HG02759 (cell line): Measurements from ENCODE around the gene TSHZ1.

Experiments
- ATAC-seq: cut with Tn5 transposase; IDR thresholded peaks from one replicate; pipeline ENCODE4 v1.9.1; 2021; ENCODE audit warnings: mild to moderate bottlenecking, moderate library complexity; ENCODE audit not compliant: unreplicated experiment

The TSHZ1 gene

DNA sequence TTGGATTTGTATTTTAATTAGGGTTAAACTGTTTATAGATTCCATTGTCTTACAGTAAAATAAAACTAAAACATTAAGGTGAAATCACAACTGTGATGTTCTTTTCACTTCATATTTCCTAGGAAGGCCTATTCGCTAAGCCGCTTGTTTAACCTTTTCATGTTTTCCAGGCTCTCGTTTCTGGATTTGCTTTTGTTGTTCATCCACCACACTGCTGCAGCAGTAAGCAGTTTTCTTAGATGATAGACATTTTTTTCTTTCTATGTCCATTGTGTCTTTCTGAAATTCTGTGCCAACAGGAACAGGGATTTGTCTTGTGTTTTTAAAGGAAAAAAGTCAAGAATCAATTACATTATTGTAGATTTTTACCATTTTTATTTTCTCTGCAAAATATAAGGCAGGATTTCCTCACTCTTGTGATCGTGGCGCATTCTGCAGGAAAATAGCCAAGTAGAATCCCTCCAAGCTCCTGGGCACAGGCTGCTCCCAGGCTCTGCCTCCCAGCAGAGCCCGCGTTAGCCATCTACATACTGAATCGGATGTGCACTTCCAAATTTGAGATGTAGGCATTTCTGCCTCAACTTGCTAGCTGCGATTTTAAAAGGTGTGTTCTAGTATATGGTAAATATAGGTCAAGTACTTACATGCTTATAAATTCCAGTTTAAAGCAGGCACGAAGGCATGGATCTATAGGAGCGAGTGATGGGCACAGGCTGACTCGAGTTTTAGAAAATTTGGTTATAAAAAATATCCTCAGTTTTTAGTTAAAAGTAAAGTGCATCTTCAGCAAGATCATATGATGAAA, 10.2 kb downstream of the TSHZ1 start:
- no peak for ATAC-seq

DNA sequence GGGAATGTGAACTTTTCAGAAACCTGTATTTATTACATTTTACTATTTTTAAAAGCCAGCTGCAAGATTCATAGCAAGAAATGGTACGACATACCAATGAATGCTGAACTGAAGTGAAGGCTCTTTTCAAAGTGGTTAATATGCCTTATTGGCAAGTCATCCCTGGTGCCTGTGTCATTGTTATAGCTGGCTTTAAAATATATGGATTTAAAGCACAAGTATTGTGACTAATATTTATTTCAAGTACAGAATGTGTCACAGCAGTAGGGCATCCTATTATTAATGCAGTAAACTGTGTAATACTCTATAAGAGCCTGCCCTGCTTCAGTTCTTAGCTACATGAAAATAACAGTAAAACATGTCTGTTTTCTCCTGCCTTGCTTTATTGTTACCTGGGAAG, 10.8 kb downstream of the TSHZ1 start:
- ATAC-seq: no peak

DNA sequence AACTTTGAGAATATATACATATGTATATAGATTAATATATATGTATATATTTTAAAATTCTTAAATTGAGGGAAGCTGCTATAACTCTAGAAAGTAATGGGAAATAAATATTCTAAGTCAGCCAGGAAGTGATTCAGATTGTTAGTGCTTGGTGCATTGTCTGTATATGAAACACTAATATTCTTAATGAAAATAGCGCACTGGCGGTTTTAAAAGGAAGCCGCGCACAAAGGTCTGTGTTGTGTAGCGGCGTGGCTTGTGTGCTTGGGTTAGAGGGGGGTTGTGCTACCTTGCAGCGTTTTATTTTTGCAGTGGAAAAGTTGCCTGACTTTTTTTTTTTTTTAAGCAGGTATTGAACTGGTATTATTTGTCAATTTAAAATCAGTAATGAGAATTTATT, 11.3 kb downstream of the TSHZ1 start:
- no peak for ATAC-seq

DNA sequence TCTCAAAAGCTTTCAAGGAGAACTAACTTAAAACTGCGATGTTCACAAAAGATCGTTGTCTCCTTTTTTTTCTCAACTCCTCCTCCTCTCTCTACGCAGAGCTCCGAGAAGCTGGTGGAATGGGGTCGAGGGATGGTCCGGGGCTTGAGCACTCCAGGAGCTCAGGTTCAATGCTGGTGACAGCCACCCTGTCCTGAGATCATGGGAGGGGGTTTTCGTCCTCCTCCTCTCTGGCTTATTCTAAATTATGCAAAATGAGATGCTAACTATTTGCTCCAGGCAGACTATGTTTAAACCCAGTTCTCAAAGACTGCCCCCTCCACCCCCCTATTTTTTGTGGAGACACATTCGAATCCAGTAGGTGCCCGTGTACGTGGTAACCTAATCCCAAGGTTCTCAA, 11.8 kb downstream of the TSHZ1 start:
- ATAC-seq: no peak

DNA sequence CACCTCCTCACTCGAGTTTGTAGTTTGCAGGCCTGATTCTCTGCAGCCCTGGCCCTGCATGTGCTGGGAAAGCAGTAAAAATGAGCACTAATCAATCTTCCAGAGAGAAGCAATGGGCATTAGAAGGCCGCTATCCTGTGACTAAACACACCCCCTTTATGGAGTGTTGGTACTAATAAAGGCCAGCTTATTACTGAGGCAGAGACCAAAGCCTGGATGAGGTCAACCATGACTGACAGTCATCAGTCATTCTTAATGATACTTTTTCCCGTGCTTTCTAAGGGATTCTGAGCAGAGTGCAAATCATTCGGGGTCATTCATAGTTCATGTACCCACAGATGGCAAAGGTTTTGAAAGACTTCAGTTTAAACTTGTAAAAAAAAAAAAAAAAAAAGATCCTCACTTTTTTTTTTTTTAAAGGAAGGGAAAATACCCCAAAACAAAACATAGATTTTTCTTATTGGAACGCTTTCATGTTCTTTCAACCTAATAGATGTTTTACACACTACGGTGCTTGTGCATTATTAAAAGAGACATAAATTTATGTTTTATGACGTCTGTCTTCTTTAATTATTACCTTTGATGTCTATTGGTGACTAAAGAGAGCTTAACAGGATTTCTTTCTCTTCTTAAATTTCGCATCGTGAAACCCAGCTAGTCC, 13.2 kb downstream of the TSHZ1 start:
- no peak for ATAC-seq

DNA sequence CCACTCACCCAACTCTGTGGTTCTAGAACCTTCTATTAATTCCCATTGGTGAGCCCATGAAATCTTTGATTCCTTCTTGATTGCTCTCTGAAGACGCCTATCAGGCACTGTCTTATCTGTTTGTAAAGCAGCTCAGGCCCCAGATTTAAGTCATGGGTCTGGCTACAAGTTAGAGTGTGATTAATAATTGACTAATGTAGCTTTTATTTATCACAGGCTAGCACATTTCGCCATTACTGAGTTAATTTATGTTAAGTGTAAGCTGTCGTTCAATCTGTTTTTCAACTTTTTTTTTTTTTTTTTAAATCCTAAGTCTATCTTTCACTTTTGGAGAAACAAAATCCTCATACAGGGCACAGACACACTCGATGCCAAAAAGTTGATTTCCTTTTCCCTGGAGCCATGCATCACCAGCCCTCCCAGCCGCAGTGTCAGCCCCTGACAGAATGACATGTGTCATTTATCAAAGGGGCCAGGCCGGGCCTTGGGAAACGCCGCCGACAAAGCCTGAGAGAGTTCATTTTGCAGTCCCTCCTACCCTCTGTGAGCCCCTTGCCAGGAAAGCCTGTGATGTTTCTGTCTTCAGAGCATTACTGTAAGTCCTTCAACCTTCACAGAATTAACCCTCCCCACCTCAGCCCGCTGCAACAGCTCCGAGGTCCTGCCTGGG, 15.8 kb downstream of the TSHZ1 start:
- no peak for ATAC-seq

DNA sequence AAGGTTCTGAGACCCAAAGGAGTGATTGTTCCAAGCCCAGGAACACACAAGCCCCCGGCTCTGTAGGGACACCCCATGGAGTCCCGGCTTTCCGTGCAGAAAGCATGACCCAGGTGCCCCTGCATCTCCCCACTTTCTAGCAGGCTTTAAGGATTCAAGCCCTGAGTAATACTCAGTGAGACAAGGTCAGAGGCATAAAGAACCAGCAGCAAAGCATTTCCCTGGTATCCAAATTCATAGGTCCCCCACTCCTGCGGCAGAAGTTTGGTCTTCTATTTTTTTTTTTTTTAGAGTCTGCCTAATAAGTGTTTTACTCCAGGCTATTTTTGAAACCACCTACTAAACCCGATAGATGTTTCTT, 16.3 kb downstream of the TSHZ1 start:
- no peak for ATAC-seq

DNA sequence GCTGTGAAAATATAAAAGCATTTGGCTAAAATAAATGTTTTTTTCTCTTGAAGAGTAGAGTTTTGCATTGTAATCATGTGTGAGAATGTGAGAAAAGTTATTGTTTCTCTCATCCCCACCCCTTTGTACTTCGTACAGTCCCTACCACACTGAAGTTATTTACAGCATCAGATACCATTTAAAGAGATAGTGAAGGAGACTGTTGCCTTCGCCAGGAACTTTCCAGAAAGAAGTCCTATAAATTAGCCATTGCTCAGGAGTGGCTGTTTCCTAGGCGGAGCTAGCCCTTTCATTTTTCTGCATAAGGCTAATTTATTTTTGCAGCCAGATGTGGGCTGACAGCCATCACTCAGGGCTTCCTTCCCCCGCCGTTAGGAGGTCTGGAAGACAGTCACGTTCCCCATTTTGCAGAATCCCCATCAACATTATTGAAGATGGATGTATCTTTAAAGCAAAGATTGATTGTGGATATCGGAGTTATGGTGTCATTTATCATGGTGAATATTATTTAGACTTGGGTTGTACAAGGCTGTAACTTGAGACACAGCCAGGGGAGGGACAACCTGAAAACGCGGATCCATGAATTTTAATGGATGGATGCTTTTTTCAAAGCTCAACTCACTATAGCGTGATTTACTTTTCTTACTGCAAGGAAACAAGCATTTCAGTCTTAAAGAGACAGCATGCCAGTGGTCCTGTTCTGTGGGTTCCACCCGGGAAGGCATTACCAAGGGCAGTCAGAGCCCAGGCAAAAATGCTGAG, 17.1 kb downstream of the TSHZ1 start:
- no peak for ATAC-seq

DNA sequence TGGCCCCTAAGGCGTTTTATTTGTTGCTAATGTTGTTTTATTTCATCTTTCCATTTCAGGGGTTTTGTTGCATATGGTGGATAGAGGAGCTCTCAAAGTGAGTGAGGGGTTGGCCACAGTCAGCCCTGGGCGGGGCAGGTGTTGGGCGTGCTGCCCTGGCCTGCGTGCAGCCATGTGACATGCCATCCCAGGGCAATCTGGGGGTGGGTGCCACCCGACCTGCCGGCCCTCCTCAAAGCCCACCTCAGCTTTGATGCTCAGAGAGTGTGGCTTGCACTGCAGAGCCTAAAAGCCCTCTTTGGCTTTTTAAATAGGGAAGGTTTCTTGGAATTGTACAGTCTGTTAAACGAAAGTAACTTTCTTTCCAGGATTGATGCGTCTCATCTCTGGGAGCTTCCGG, 18.4 kb downstream of the TSHZ1 start:
- ATAC-seq: no peak

DNA sequence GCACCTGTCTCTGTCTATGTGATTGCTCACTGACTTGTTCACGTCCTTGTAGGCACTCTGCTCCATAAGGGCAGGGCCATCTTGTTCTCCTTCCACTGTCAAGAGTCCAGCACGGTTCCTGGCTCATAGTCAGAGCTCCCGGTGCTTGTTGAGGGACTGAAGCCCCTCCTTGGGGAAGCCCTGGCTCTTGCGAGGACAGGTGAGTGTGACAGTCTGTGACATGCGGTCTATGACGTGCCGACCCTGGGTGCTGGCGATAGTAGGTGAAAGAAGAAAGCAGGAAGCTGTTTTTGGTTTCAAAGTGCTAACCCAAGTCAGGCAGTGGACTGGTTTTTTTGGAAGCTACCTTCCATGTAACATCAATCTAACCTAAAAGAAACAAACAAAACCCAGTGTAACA, 18.8 kb downstream of the TSHZ1 start:
- no peak for ATAC-seq

DNA sequence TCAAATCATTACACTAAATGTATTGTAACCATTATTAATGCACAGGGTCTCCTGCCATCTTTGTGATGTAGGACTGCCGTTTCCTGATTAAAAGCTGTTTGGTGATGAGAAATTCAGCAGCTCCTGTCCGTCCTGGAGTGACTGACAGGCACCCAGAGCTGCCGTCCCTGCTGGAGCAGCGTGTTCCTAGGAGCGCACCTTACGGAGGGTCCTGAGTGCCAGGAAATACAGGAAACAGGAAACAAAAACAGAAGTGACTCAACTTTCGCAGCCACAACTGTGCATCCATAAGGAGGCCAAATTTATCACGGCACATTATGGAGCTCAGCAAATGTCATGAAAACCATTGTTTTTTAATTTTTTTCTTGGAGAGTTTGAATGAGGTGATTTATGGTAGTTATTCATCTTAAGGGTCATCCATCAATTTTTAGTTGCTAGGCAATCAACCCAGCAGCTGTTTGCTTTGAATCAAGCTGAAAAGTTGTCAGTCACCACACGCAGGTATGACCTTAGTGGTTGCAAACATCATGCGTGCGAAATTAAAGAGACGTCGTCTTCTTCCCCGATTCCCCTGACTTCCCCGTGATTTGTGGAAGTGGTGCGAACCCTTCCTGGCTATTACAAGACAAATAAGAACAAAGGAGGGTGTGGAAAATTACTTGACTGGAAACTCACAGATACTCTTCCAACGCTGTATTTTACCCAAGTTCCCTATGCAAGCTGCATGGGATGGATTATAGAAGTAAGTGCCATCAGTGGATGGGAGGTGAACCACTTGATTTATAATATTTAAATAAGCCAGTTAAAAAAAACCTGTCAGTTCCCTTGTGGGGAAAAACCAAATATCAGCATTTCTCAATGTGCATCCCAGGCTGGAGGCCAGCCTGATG, 19.8 kb downstream of the TSHZ1 start:
- ATAC-seq: no peak

DNA sequence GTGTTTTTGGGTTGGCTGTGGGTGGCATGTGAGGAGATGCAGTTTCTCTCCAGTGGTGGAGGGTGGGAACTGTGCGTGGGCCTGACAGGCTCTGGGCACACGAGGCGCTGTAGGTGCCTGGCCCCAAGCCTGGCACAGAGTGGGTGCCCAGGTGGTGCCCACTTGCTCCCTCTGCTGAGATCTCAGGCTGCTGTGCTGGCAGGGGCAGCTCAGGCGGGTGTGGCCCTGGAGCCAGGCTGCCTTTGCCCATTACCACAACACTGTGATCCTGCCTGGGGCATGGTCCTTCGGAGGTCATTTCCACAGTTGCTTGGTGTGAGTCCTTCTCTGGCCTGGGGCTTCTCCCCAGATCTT, 20.4 kb downstream of the TSHZ1 start:
- no peak for ATAC-seq

DNA sequence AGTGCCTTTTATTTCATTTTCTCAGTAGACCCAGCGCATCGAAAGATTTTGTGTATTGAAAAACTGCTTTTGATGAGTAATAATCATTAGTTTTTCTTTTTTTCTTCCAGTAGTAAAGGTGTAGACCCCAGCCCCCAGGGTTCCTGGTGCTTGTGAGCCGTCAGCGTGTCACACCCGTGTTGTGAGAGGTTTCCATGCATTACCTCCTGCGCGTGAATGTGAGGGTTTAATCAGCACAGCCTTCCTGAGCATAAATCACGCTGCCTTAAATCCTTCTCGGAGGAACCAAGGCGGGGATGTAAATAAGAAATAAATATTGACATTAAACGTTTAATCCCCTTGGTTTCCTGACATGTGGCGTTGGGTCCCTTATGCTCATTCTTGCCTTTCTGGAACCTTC, 24.3 kb downstream of the TSHZ1 start:
- ATAC-seq: no peak

DNA sequence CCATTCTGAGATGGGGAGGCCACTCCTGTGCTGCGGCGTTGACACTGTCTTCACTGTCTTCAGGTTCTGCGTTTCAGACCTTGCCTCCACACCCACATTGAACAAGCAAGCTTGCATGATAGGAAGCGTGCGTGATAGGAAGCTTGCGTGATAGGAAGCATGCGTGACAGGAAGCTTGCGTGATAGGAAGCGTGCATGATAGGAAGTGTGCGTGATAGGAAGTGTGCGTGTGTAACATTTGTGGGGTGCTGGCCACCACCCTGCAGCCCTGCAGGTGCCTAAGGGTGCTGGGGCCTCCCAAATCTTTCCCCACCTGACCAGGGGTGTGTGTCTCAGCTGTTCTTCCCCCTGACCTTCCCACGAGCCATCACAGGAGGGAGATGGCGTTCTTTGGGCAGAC, 25.3 kb downstream of the TSHZ1 start:
- no peak for ATAC-seq

DNA sequence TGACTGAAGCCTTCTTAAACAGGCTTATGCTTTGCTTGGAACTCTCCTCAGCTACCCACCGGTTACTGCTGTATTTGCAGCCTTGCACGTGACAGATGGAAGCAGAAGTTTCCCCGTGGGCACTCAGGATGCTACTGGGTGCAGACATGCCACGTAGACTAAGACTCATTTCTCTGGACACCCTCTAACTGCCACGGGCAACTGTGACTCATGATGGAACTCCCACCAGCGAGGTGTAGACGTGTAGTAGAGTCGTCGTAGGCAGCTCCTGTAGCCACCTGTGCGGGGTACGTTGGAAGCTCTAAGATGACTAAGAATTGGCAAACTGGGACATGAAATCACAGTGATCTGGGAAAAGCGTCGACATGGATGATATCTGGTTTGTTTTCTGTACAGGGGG, 27.5 kb downstream of the TSHZ1 start:
- ATAC-seq: no peak

DNA sequence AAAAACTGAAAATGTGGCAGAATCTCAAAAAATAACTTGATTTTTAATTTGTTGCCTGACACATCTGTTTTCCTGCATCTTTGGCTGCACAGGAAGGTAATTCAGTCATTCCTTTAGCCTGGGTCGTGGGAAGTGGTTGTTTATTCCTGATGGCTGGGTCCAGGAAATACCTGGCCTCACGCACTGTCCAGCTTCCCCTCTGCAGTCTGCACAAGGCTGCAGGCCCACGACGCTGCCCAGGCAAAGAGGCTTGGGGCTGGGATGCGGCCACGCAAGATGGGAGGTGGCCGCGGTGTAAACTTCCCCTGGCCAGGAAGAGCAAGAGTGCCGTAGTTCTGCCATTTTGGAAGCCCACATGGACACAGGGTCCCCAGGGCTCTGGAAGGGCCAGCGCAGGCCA, 28.2 kb downstream of the TSHZ1 start:
- ATAC-seq: no peak

DNA sequence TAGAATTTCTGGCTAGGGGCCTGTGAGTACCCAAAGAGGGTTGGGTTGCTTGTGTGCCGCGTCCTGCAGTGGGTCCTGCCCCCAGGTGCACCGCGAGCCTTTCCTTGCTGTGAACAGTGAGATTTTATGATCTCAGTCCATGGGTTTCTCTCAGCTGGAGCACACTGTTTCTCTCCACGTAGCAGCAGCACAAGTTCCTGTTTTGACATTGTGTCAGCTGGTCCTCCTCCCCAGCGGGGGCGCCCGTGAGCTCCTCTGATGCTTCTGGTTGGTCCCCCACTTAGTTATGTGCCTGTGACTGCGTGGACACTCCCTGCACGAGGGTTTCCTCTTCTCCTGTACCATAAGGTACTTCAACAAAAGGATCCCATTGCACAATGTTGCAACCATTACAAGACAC, 29.8 kb downstream of the TSHZ1 start:
- no peak for ATAC-seq

DNA sequence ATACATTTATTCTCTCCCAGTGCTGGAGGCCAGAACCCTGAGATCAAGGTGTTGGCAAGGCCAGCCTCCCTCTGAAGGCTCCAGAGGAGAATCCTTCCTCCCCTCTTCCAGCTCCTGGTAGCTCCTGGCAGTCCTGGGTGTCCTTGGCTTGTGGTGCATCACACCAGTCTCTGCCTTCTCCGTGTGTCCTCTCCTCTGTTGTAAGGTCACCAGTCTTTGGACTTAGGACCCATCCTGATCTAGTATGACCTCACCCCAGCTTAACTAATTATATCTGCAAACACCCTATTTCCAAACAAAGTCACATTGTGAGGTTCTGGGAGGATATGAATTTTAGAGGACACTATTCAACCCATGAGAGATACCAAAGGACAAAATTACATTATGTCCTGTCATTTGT, 31.1 kb downstream of the TSHZ1 start:
- no peak for ATAC-seq

DNA sequence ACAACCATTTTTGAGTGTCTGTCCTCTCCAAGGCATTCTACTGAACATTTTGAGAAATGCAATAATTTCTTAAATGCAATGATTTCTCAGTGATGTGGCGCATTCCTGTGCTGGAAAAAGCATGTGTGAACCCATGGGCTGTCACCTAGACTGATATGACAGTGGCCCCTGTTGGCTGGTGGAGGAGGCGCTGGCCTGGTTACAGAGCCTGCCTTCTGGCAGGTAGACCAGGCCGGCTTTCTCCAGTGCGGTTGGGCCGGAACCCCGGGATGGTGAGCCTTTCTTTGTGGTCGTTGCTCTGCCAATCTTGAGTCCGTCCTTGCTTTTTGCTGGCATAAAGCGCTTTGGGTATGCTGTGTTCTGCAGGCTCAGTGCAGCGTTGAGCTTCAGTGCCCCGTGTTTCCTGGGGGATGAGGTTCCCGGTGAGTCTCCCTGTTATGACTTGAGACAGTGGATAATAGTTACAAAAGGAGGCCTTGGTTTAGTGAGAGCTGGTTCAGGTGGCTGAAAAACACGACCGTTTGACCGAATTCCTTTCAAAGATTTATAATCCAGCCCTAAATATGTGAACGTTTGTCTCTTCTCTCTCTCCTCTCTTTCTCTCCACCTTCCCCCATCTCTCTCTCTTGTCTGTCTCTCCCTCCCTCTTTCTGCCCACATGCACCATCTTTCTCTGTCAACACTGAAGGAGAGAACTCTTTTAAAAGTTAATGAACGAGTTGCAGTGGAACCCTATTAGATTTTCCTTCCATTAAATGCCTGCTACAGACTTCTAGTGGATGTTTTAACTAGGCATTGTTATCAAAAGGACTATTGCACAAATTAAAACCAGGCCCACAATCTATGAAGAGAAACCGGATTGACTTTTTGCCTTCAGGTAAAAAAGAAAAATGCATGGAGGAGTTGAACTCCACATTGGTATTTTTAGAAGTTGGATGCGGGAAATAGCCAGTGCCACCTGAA, 34.0 kb downstream of the TSHZ1 start:
- ATAC-seq: no peak
